Measurements from ENCODE around the gene TRMT112.
"Not testable (repeated sequence)": the region's sequence is repeated elsewhere in the genome, so short reads cannot be mapped to it uniquely, and the experiment has no call there.

TRMT112 gene

GRCh38 chr11:64331569-64332371 lies 14.4 kb upstream of the TRMT112 start:
- DNase-seq (ENCODE audit: low read depth, low spot score) = peak; percentile 53

GRCh38 chr11:64330888-64331287 lies 13.5 kb upstream of the TRMT112 start:
- DNase-seq (ENCODE audit: low read depth, low spot score) = no peak

- no peak for DNase-seq (ENCODE audit: low read depth, low spot score)
Observed at GRCh38 chr11:64327993-64328392, 10.6 kb upstream of the TRMT112 start.

- no peak for DNase-seq (ENCODE audit: low read depth, low spot score)
Observed at GRCh38 chr11:64327375-64327774, 10.0 kb upstream of the TRMT112 start.

GRCh38 chr11:64324692-64325469 lies 7.5 kb upstream of the TRMT112 start:
- DNase-seq (ENCODE audit: low read depth, low spot score) = no peak

GRCh38 chr11:64323984-64324383 lies 6.6 kb upstream of the TRMT112 start:
- not testable (repeated sequence) for DNase-seq (ENCODE audit: low read depth, low spot score)

GRCh38 chr11:64323373-64323772 lies 6.0 kb upstream of the TRMT112 start:
- DNase-seq (ENCODE audit: low read depth, low spot score) = no peak

GRCh38 chr11:64322925-64323260 lies 5.5 kb upstream of the TRMT112 start:
- no peak for DNase-seq (ENCODE audit: low read depth, low spot score)

GRCh38 chr11:64321533-64321932 lies 4.2 kb upstream of the TRMT112 start:
- no peak for DNase-seq (ENCODE audit: low read depth, low spot score)

GRCh38 chr11:64321026-64321425 lies 3.7 kb upstream of the TRMT112 start:
- DNase-seq (ENCODE audit: low read depth, low spot score) = no peak

- no peak for DNase-seq (ENCODE audit: low read depth, low spot score)
Observed at GRCh38 chr11:64320556-64320955, 3.2 kb upstream of the TRMT112 start.

GRCh38 chr11:64318766-64319761 lies 1.7 kb upstream of the TRMT112 start:
- DNase-seq (ENCODE audit: low read depth, low spot score) = no peak

- peak; percentile 97 for DNase-seq (ENCODE audit: low read depth, low spot score)
Observed at GRCh38 chr11:64317961-64318765, 804 bp upstream of the TRMT112 start, which contains the start of gene PRDX5. Gene PRDX5 (plus strand): TSS chr11:64318121. CDS start chr11:64318216, 95 bp downstream.

GRCh38 chr11:64316672-64317324 lies 561 bp downstream of the TRMT112 start:
- peak; percentile 72 for DNase-seq (ENCODE audit: low read depth, low spot score)

- not testable (repeated sequence) for DNase-seq (ENCODE audit: low read depth, low spot score)
Observed at GRCh38 chr11:64315667-64316526, 1.5 kb downstream of the TRMT112 start.

- no peak for DNase-seq (ENCODE audit: low read depth, low spot score)
Observed at GRCh38 chr11:64314805-64315561, 2.4 kb downstream of the TRMT112 start.

- DNase-seq (ENCODE audit: low read depth, low spot score) = peak; percentile 42
Observed at GRCh38 chr11:64314146-64314804, 3.1 kb downstream of the TRMT112 start.

All from ELF-1 (cell line).